SK-N-SH treated with all-trans-retinoic acid at 6 μM for 48 hours (cell line): ENCODE results near the gene TXNDC9.
"Not testable (repeated sequence)": the region's sequence is repeated elsewhere in the genome, so short reads cannot be mapped to it uniquely, and the experiment has no call there.

Experiments used
- ATAC-seq: fragments of 200-7000 bp; cut with Tn5 transposase; 3 replicates; pipeline ENCODE4 v1.9.1; 2020; ENCODE audit warnings: mild to moderate bottlenecking, moderate library complexity
- ARNTL ChIP-seq: fragments of 450-650 bp; formaldehyde crosslinking; IDR thresholded peaks from 2 replicates; pipeline ENCODE4 v1.5.0; 2020; ENCODE audit warnings: low read depth, mild to moderate bottlenecking, moderate library complexity, borderline replicate concordance
- BACH2 ChIP-seq: fragments of 250-450 bp; sonication (Bioruptor Pico); IDR thresholded peaks from 2 replicates; pipeline ENCODE4 v1.9.0; 2021; ENCODE audit warnings: mild to moderate bottlenecking, borderline replicate concordance
- CSDC2 ChIP-seq: fragments of 250-450 bp; sonication (Bioruptor Pico); IDR thresholded peaks from 2 replicates; pipeline ENCODE4 v1.5.0; 2020; ENCODE audit warnings: mild to moderate bottlenecking, moderate library complexity
- CSRNP3 ChIP-seq: fragments of 250-450 bp; sonication (Bioruptor Pico); IDR thresholded peaks from 2 replicates; pipeline ENCODE4 v1.5.1; 2021; ENCODE audit warnings: mild to moderate bottlenecking, moderate library complexity
- ISL1 ChIP-seq: fragments of 250-450 bp; sonication (Bioruptor Pico); IDR thresholded peaks from 2 replicates; pipeline ENCODE4 v2.1.2; 2022; ENCODE audit warnings: mild to moderate bottlenecking, moderate library complexity
- OSR1 ChIP-seq: fragments of 250-450 bp; sonication (Bioruptor Pico); IDR thresholded peaks from 2 replicates; pipeline ENCODE4 v1.8.0; 2022; ENCODE audit warnings: moderate library complexity, mild to moderate bottlenecking, inconsistent platforms
- POU6F1 ChIP-seq: fragments of 250-450 bp; sonication (Bioruptor Pico); IDR thresholded peaks from 2 replicates; pipeline ENCODE4 v1.8.0; 2021; ENCODE audit warnings: low read depth, mild to moderate bottlenecking, moderate library complexity, borderline replicate concordance
- PPARA ChIP-seq: fragments of 250-450 bp; sonication (Bioruptor Pico); IDR thresholded peaks from 2 replicates; pipeline ENCODE4 v1.5.0; 2020; ENCODE audit warnings: mild to moderate bottlenecking, borderline replicate concordance
- RARB ChIP-seq: fragments of 250-450 bp; sonication (Bioruptor Pico); IDR thresholded peaks from 2 replicates; pipeline ENCODE4 v1.8.0; 2021; ENCODE audit warnings: mild to moderate bottlenecking, moderate library complexity
- SNAI2 ChIP-seq: fragments of 250-450 bp; sonication (Bioruptor Pico); IDR thresholded peaks from 2 replicates; pipeline ENCODE4 v1.5.0; 2020; ENCODE audit warnings: mild to moderate bottlenecking, moderate library complexity
- TCF4 ChIP-seq: fragments of 250-450 bp; sonication (Bioruptor Pico); IDR thresholded peaks from 2 replicates; pipeline ENCODE4 v1.8.0; 2021; ENCODE audit warnings: mild to moderate bottlenecking, moderate library complexity, borderline replicate concordance
- TOX ChIP-seq: fragments of 250-450 bp; sonication (Bioruptor Pico); IDR thresholded peaks from 2 replicates; pipeline ENCODE4 v1.8.0; 2021; ENCODE audit warnings: mild to moderate bottlenecking, moderate library complexity, borderline replicate concordance
- TSHZ2 ChIP-seq: fragments of 250-450 bp; sonication (Bioruptor Pico); IDR thresholded peaks from 2 replicates; pipeline ENCODE4 v1.5.0; 2020; ENCODE audit warnings: mild to moderate bottlenecking, moderate library complexity
- ZC3H10 ChIP-seq: fragments of 250-450 bp; sonication (Bioruptor Pico); IDR thresholded peaks from 2 replicates; pipeline ENCODE4 v1.5.1; 2021; ENCODE audit warnings: mild to moderate bottlenecking, moderate library complexity
- ZFP3 ChIP-seq: fragments of 250-450 bp; sonication (Bioruptor Pico); IDR thresholded peaks from 2 replicates; pipeline ENCODE4 v1.5.0; 2020; ENCODE audit warnings: mild to moderate bottlenecking, moderate library complexity
- ZFP30 ChIP-seq: fragments of 450-650 bp; formaldehyde crosslinking; IDR thresholded peaks from 2 replicates; pipeline ENCODE4 v1.5.0; 2022; ENCODE audit warnings: mild to moderate bottlenecking, moderate library complexity
- ZNF565 ChIP-seq: fragments of 450-650 bp; formaldehyde crosslinking; conservative IDR thresholded peaks from 2 replicates; pipeline ENCODE4 v1.5.0; 2020; ENCODE audit warnings: low read depth, mild to moderate bottlenecking, moderate library complexity
- ZNF8 ChIP-seq: fragments of 450-650 bp; formaldehyde crosslinking; IDR thresholded peaks from 2 replicates; pipeline ENCODE4 v1.5.0; 2020; ENCODE audit warnings: mild to moderate bottlenecking, moderate library complexity

Gene TXNDC9

GRCh38 chr2:99374747-99375146, 38.6 kb upstream of the TXNDC9 start:
- TF ChIP-seq ZFP30 (CRISPR knock-in tag), result peak; percentile 97
- no peak for TF ChIP-seq SNAI2
- no peak for ATAC-seq

GRCh38 chr2:99373144-99373543, 37.0 kb upstream of the TXNDC9 start:
- TF ChIP-seq CSRNP3 (CRISPR knock-in tag) (no peak), ZNF565 (CRISPR knock-in tag) (no peak)
- ATAC-seq, result no peak

GRCh38 chr2:99368854-99369253, 32.7 kb upstream of the TXNDC9 start:
- not testable (repeated sequence) for ATAC-seq

- no peak for TF ChIP-seq ISL1 (CRISPR knock-in tag)
- TF ChIP-seq TCF4 (CRISPR knock-in tag), result no peak
- TF ChIP-seq OSR1, result no peak
- no peak for TF ChIP-seq BACH2 (CRISPR knock-in tag)
- TF ChIP-seq TSHZ2 (CRISPR knock-in tag), result no peak
- no peak for ATAC-seq
Measured at GRCh38 chr2:99365661-99366060, 29.5 kb upstream of the TXNDC9 start.

- ATAC-seq, result no peak
Measured at GRCh38 chr2:99356853-99357252, 20.7 kb upstream of the TXNDC9 start.

GRCh38 chr2:99354825-99355224, 18.7 kb upstream of the TXNDC9 start:
- ATAC-seq, result not testable (repeated sequence)

More at GRCh38 chr2:99356853-99357252, 20.7 kb upstream of the TXNDC9 start:
- TF ChIP-seq ZC3H10, result no peak
- TF ChIP-seq ZNF8 (CRISPR knock-in tag), result no peak
- TF ChIP-seq POU6F1 (CRISPR knock-in tag), result no peak

GRCh38 chr2:99354070-99354469, 17.9 kb upstream of the TXNDC9 start:
- TF ChIP-seq SNAI2 (no peak), CSRNP3 (CRISPR knock-in tag) (no peak), ZFP30 (CRISPR knock-in tag) (no peak), ZC3H10 (no peak), TOX (no peak), OSR1 (no peak), ZNF565 (CRISPR knock-in tag) (no peak)
- peak; percentile 49; the same call in 2 of the 3 replicates for ATAC-seq

- no peak for ATAC-seq
- no peak for TF ChIP-seq PPARA (CRISPR knock-in tag)
- TF ChIP-seq CSRNP3 (CRISPR knock-in tag), result no peak
- TF ChIP-seq RARB (CRISPR knock-in tag), result no peak
- TF ChIP-seq ZFP3 (CRISPR knock-in tag), result no peak
- no peak for TF ChIP-seq CSDC2 (CRISPR knock-in tag)
- TF ChIP-seq ZFP30 (CRISPR knock-in tag), result no peak
- no peak for TF ChIP-seq ARNTL
- no peak for TF ChIP-seq SNAI2
Measured at GRCh38 chr2:99350194-99350593, 14.1 kb upstream of the TXNDC9 start.
